Activated CD4-positive, alpha-beta memory T cell treated with anti-CD3 and anti-CD28 coated beads, Interleukin-2, amount 10 ng/mL, durations not matched to agents 7 days and 5 days (primary cell): ENCODE measurements around the gene RAB25. TPM values are rescaled to one million over a fixed set of nuclear protein-coding genes. Genes with fewer than 3 reads are reported as not detected.
"Not testable (repeated sequence)": the region's sequence is repeated elsewhere in the genome, so short reads cannot be mapped to it uniquely, and the experiment has no call there.

ENCODE experiments used
- CTCF ChIA-PET: fragments of 350-600 bp; sonication (Branson Sonifier 250); formaldehyde crosslinking; loops from one replicate; lab custom pipeline; 2021; ENCODE audit warnings: antibody characterized with exemption, inconsistent platforms; lab: Charles Lee
- POLR2A ChIA-PET: fragments of 350-600 bp; sonication (Branson Sonifier 250); formaldehyde crosslinking; loops from one replicate; lab custom pipeline; 2021; ENCODE audit warnings: antibody characterized with exemption; lab: Charles Lee
- DNase-seq: peaks from one replicate; pipeline ENCODE4 v3.0.0-alpha.2; 2020
- H3K27ac Mint-ChIP-seq: one replicate; pipeline ENCODE4 v1.8.0; 2021; ENCODE audit warnings: mild to moderate bottlenecking, mixed read lengths
- H3K27me3 Mint-ChIP-seq: one replicate; pipeline ENCODE4 v1.8.0; 2021; ENCODE audit warnings: mixed read lengths
- H3K36me3 Mint-ChIP-seq: one replicate; pipeline ENCODE4 v1.8.0; 2021; ENCODE audit warnings: low read depth, mixed read lengths
- H3K4me1 Mint-ChIP-seq: one replicate; pipeline ENCODE4 v1.8.0; 2021; ENCODE audit warnings: mixed read lengths
- H3K4me3 Mint-ChIP-seq: one replicate; pipeline ENCODE4 v1.8.0; 2021; ENCODE audit warnings: mild to moderate bottlenecking, mixed read lengths
- H3K9me3 Mint-ChIP-seq: one replicate; pipeline ENCODE4 v1.8.0; 2021; ENCODE audit warnings: mixed read lengths
- total RNA-seq, 2 experiments: library from RNA; stranded (reverse); gene quantifications; one replicate each; pipeline ENCODE4 v1.2.3, GENCODE V29; 2021

Gene RAB25
- total RNA-seq, 2 experiments from 2014 or later = 0.53 TPM; not detected in 1

- ChIA-PET CTCF (interaction anchor here (2.5 to 9.8 kb wide), 3 partner anchors 10 to 21 kb away, joined by 8 to 98 read pairs (median 86); no protein-coding TSS in a partner anchor), POLR2A (interaction anchor here (0.9 to 9.2 kb wide), 3 partner anchors 10 to 20 kb away, joined by 6 to 111 read pairs (median 73); no protein-coding TSS in a partner anchor)
- H3K27me3 Mint-ChIP-seq = peaks cover 13% of the 10 kb centered on the region
- peaks cover 65% of the 10 kb centered on the region for H3K4me1 Mint-ChIP-seq
- DNase-seq, H3K36me3 Mint-ChIP-seq, H3K9me3 Mint-ChIP-seq: not testable (repeated sequence)
- peak overlapping the region; percentile 95 for H3K4me3 Mint-ChIP-seq
- H3K27ac Mint-ChIP-seq = peak overlapping the region; percentile 66
These were observed 55.8 kb downstream of the RAB25 start for GRCh38 chr1:156116731-156117130.

GRCh38 chr1:156117414-156118176 lies 56.6 kb downstream of the RAB25 start:
- H3K27me3 Mint-ChIP-seq = peaks cover 10% of the 10 kb centered on the region
- peak overlapping the region; percentile 52 for H3K4me3 Mint-ChIP-seq
- peaks cover 5% of the 10 kb centered on the region for H3K36me3 Mint-ChIP-seq
- ChIA-PET POLR2A (interaction anchor here (0.6 to 9.2 kb wide), 5 partner anchors 9 to 95 kb away, joined by 3 to 111 read pairs (median 6); partner anchors contain the start of gene PMF1), CTCF (interaction anchor here (2.5 to 9.8 kb wide), 3 partner anchors 10 to 22 kb away, joined by 8 to 98 read pairs (median 86); no protein-coding TSS in a partner anchor)
- peak overlapping the region; percentile 67 for H3K27ac Mint-ChIP-seq
- H3K9me3 Mint-ChIP-seq = no peaks in the 10 kb centered on the region
- no peak for DNase-seq
- peaks cover 67% of the 10 kb centered on the region for H3K4me1 Mint-ChIP-seq

- H3K27ac Mint-ChIP-seq = peak overlapping the region; percentile 67
These were observed 57.4 kb downstream of the RAB25 start for GRCh38 chr1:156118177-156118868.

GRCh38 chr1:156119503-156120209 lies 58.7 kb downstream of the RAB25 start:
- ChIA-PET CTCF (interaction anchor here (0.9 to 9.8 kb wide), 3 partner anchors 8 to 29 kb away, joined by 4 to 98 read pairs (median 86); no protein-coding TSS in a partner anchor), POLR2A (interaction anchor here (1.7 to 9.2 kb wide), 5 partner anchors 7 to 22 kb away, joined by 5 to 111 read pairs (median 12); no protein-coding TSS in a partner anchor)
- DNase-seq = no peak
- peaks cover 2% of the 10 kb centered on the region for H3K36me3 Mint-ChIP-seq
- no peaks in the 10 kb centered on the region for H3K9me3 Mint-ChIP-seq
- peak overlapping the region; percentile 2 for H3K27ac Mint-ChIP-seq
- no peak overlapping the region for H3K4me3 Mint-ChIP-seq
- no peaks in the 10 kb centered on the region for H3K27me3 Mint-ChIP-seq
- peaks cover 73% of the 10 kb centered on the region for H3K4me1 Mint-ChIP-seq

More at GRCh38 chr1:156118177-156118868, 57.4 kb downstream of the RAB25 start:
- no peak for DNase-seq
- Mint-ChIP-seq H3K4me1 (peaks cover 71% of the 10 kb centered on the region), H3K4me3 (peak overlapping the region; percentile 52), H3K36me3 (peaks cover 5% of the 10 kb centered on the region), H3K27me3 (peaks cover 7% of the 10 kb centered on the region), H3K9me3 (no peaks in the 10 kb centered on the region)
- POLR2A ChIA-PET = interaction anchor here (0.6 to 9.2 kb wide), 5 partner anchors 9 to 94 kb away, joined by 3 to 111 read pairs (median 12); partner anchors contain the start of gene PMF1
- CTCF ChIA-PET = interaction anchor here (8.0 to 9.8 kb wide), 2 partner anchors 9 to 23 kb away, joined by 86 to 98 read pairs; no protein-coding TSS in a partner anchor

Other genes with a start within 250 kb of the RAB25 start
- gene GON4L, start 203.9 kb upstream of the RAB25 start, total RNA-seq = 10 to 100 TPM; 76.4 to 76.6 TPM
- 10 to 100 TPM; 30.7 to 31.6 TPM for gene SYT11, start 201.6 kb upstream of the RAB25 start, total RNA-seq
- 10 to 100 TPM; 25.0 to 30.9 TPM for gene RIT1, start 149.8 kb upstream of the RAB25 start, total RNA-seq
- 10 to 100 TPM; 63.8 to 71.4 TPM for gene KHDC4, start 126.7 kb upstream of the RAB25 start, total RNA-seq
- not detected for gene RXFP4, start 119.5 kb upstream of the RAB25 start, total RNA-seq
- 100 to 1,000 TPM; 159 to 164 TPM for gene ARHGEF2, start 82.6 kb upstream of the RAB25 start, total RNA-seq
- 100 to 1,000 TPM; 262 to 268 TPM for gene SSR2, start 40.2 kb upstream of the RAB25 start, total RNA-seq
- 10 to 100 TPM; 27.0 to 31.2 TPM for gene UBQLN4, start 7.4 kb upstream of the RAB25 start, total RNA-seq
- 10 to 100 TPM; 63.1 to 66.2 TPM for gene LAMTOR2, start 6.4 kb upstream of the RAB25 start, total RNA-seq
- under 1 TPM in 1 of 2 experiments, not detected in 1; 0.05 TPM for gene MEX3A, start 21.3 kb downstream of the RAB25 start, total RNA-seq
- 100 to 1,000 TPM in 1 of 2 experiments, 10 to 100 TPM in 1; 93.6 to 101 TPM for gene LMNA, start 53.6 kb downstream of the RAB25 start, total RNA-seq
- gene SEMA4A, start 92.4 kb downstream of the RAB25 start, total RNA-seq = 10 to 100 TPM; 20.8 to 21.5 TPM
- 10 to 100 TPM; 27.7 to 36.3 TPM for gene SLC25A44, start 132.9 kb downstream of the RAB25 start, total RNA-seq
- 10 to 100 TPM; 65.5 to 67.7 TPM for gene PMF1, start 151.8 kb downstream of the RAB25 start, total RNA-seq
- gene BGLAP, start 181.0 kb downstream of the RAB25 start, total RNA-seq = 1 to 10 TPM; 1.5 to 2.7 TPM
- gene PAQR6, start 186.9 kb downstream of the RAB25 start, total RNA-seq = 1 to 10 TPM; 5.6 to 6.3 TPM
- gene SMG5, start 221.7 kb downstream of the RAB25 start, total RNA-seq = 10 to 100 TPM; 58.5 to 60.4 TPM
- 1 to 10 TPM; 8.9 to 9.1 TPM for gene TMEM79, start 223.2 kb downstream of the RAB25 start, total RNA-seq
- 10 to 100 TPM; 36.8 to 39.4 TPM for gene GLMP, start 234.5 kb downstream of the RAB25 start, total RNA-seq
- gene VHLL, start 238.1 kb downstream of the RAB25 start, total RNA-seq = not detected